GM18861 (cell line): ENCODE measurements around the gene PPP1R12A.

Source experiments
- ATAC-seq: cut with Tn5 transposase; IDR thresholded peaks from one replicate; pipeline ENCODE4 v1.9.1; 2021; ENCODE audit not compliant: unreplicated experiment

The PPP1R12A gene

DNA sequence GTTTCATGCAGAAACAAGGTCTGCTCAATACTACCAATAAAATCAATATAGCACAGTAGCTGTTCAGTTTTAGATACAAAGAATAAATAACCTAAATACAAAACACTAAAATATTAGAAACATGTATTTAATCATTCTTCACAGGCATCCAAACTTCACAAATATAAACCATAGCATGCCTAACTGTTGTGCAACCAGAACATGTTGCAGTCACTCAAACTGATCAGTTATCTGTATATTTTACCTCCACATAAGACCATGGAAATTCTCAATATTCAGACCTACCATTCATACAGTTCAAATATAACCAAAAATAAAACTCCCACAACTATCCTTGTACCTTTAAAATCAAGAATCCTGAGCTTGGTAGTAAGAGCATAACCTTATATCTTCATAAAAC, 161.0 kb downstream of the PPP1R12A start:
- no peak for ATAC-seq

DNA sequence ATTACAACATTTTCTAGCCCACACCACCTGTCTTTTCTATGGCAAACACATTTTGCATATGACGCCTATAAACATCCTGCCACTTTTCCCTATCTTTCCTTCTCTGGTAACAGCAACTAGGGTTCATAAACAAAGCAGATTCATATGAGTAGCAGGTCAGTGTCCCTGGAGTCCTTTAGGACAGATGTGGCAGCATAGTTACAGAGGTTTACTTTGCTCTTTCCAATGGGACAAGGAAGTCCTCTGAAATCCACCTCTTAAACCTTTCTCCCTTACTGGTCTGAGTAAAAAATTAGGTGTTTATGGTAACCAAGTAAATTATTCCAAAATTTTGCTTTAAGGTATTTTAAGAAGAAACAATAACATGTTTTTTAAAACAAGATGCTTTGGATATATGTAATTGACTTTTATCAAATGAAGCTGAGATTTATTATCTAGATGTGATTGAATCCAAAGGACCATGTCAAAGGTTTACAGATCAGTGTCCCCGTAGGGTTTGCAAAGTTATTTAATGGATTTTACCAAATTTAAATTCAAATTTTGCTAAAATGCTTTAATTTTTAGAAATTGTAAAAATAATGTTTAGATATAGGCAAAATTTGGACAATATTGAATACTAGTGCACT, 164.9 kb downstream of the PPP1R12A start:
- no peak for ATAC-seq

DNA sequence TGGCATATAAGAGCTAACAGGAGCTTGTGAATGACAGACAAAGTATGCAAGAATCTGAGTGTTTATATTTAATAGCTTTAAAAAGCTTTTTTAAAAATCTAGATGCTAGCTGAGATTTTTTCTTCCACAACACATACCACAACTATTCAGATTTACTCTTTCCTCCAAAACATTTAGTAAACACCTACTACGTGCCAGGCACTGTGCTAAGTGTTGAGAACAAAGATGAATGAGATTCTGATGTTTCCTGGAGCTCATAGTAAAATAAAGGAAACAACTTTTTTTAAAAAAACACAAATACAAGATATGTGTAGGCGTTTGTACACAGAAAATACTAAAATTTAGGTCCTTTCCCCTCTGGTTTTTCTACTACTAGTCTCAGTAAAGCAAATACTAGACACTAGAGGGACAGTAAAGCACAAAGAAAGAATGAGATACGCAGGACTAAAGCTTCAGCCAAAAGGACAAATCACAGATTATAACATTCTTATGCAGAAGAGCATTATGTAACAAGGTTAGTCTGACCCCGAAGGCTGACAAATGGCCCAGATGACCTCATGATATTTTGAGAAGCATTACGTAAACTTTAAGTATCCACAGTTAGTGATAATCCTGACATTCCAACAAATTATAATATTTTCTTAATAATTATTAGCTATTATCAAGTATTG, 165.6 kb downstream of the PPP1R12A start:
- ATAC-seq: no peak

DNA sequence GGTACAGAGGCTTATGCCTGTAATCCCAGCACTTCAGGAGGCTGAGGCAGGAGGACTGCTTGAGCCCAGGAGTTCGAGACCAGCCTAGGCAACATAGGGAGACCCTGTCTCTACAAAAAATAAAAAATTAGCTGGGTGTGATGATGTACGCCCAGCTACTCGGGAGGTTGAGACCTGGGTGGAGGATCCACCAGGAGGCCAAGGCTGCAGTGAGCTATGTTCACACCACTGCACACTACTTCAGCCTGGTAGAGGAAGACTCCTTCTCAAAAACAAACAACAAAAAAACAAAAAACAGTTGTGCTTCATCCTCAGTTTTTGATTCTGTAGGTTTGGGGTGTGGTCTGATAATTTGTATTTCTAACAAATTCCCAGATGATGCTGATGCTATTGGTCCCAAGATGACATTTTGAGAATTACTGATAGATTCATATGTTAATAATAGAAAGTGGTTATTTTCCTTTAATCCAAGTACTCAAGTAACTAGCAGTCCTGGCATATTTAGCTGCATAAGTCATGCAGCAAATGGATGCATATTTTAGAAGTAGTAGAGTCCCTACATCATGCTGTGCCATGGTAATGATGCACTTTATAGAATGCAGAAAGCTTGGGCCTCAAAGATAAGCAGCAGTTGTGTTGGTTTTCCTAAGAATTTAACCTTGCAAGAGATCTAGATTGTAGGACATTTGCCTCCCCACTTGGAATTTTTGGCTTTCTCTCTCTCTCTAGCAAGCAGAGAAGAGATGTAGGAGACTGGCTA, 168.0 kb downstream of the PPP1R12A start:
- no peak for ATAC-seq

DNA sequence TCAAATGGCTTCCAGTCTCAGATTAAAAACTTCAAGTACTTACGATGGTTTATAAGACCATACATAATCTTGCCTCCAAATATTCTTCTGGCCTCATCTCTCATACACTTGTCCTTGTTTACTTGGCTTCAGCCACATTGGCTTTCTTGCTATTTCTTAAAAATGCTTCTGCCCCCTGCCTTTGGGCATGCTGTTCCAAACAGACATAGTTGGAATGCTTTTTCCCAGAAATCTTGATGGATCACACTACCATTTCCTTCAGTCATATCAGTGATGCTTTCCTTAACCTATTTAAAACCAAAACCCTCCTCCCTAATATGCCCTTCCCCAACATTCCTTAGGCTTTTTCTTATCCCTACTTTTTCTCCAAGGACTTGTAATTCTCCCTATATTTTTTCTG, 169.7 kb downstream of the PPP1R12A start:
- ATAC-seq: no peak

DNA sequence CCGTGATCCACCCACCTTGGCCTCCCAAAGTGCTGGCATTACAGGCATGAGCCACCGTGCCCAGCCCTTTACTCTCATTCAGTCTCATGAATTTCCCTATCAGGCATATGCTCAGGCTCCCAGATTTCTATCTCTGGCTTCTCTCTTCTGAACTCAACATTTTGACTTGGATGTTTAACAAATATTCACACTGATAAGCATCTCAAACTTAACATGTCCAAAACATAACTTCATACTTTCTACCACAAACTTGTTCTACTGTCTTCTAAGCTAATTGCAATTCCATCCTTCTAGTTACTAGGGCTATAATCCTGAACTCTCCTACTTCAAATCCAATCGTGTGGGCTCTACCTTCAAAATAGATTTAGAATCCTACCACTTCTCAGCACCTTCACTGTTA, 170.3 kb downstream of the PPP1R12A start:
- no peak for ATAC-seq

DNA sequence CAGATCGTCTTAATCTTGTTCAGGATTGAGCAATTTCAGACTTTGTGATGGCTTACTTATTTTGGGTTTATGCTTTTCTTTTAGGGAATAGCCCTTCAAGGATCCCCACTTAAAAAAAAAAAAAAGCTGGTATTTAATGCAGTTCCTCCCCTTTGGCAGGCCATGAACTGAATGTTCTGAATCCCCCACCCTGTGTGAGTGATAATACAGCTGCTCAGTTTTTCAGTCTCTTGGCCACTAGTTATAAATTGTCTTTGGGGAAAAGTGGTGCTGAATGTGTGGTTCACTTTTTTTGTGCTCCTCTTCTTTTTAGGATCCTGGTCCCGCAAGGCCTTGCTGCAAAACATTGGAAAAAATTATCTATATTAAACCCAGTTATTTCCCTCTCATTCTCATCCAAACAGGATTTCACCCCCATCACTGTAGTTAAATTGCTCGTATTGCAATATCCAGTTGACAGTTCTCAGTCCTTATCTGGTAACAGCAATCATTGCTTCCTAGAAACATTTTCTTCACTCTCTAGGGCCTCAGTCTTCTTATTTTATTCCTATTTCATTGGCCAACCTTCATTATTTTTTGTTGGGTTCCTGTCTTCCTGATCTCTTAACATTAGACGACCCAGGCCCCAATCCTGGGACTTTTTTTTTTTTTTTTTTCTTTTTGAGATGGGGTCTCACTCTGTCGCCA, 171.0 kb downstream of the PPP1R12A start:
- no peak for ATAC-seq

DNA sequence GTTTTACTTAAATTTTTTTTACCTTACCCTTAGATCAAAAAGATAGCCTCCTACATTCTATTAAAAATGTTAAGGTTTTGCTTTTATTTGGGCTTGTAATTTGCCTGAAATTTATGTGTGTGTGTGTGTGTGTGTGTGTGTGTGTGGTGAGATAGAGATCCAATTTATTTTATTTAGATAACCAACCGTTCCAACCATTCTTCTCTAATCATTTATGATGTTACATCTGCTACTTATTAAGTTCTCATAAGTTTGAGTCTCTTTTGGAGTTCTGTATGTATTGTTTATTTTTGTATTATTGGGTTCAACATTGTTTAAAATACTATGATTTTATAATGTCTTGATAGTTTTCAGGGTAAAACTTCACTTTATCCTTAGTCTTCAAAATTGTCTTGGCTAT, 173.6 kb downstream of the PPP1R12A start:
- no peak for ATAC-seq

DNA sequence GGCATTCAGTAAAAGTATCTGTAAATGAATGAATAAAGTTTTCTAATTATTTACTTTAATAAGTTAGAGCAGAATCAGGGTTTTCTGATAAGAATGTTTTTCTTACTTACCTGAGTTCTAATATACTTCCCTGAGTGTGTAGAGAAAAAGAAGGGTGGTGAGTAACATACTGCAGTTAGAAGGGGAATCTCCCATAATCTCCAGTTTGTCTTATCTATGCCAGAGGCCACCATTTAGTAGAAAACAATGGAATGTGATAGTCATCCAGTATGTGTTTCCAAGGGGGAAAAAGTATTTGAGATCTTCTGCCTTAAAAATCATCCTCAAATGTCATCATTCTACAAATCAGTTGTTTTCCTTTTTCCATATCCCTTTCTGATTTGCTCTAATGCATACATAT, 187.6 kb downstream of the PPP1R12A start:
- ATAC-seq: no peak

DNA sequence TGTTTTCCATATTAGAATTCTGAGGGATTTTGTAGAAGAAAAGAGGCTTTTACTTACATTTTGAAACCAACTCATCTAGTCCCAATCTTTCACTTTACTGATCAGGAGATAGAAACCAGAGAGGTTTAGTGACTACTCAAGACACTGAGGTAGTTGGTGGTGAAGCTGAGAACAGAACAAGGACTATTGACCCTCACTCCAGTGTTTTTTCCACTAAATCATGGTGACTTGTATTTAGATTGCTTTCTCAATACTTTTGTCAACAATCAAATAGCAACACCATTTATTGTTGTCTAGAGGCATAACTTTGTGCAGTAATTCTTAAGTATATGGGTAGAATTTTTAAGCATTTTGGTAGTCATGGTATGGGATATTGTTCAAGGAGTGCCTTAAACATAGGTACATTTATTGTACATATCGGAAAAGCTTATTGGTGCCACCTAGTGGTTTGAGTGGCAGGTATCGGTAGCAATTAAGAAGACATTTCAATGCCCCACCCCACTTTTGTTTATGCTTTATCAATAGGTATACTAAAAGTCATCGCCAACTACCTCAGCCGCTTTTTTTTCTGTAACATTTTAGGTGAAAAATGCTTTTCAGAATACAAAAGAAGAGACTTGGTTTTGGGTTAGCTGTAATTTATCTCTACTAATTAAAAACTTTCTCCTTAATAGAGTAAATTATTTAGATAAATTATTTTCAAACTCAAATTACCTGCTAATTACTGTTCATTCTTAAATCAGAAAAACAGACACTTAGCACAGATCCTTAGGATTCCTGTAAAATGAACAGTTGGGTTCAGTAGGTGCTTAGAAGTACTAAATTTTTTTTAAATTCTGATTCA, 196.8 kb downstream of the PPP1R12A start:
- ATAC-seq: peak; percentile 77

DNA sequence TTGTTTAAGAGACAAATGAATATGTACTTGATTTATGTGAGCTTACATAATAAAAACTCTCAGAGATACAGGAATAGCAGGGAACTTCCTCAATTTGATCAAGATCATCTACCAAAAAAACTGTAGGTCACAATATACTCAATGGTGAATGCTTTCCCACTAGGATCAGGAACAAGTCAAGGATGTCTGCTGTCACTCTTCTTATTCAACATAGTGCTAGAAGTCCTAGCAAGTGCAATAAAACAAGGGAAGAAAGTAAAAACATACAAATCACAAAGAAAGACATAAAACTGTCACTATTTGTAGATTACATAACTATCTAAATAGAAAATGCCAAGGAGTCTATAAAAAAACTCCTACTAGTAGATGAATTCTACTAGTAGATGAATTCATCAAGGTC, 202.3 kb downstream of the PPP1R12A start:
- no peak for ATAC-seq

DNA sequence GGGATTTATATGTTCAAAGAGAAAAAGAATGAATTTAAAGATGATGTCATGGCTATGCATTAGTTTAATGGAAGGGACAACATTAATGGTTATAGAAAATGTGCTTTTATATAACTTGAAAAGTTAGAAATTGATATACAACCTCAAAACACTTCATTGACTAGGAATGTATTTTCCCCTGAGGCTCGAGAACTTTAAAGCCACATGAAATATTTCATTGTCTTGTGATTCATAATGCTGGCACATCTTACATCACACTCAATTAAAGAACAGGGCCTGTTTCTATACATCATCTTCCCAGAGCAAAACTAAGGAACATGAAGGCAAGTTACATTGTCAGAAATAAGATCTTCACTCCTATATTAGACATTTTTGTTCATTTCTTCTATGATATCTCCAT, 208.9 kb downstream of the PPP1R12A start:
- ATAC-seq: no peak
